Endothelial cell of umbilical vein (primary cell): ENCODE results near the gene E2F2. TPM values are rescaled to one million over a fixed set of nuclear protein-coding genes. Genes with fewer than 3 reads are reported as not detected.

ENCODE experiments used
- BruUV-seq: library from RNA; stranded (reverse); fragments of 400-500 nt; replicated peaks from 2 replicates; lab custom pipeline; 2021; lab: Mats Ljungman, UMichigan
- CTCF ChIA-PET: fragments of 300-600, 350-600 bp; sonication (Branson Sonifier 250); formaldehyde crosslinking; loops from one replicate; lab custom pipeline; 2021; ENCODE audit warnings: antibody characterized with exemption, inconsistent platforms; lab: Charles Lee
- POLR2A ChIA-PET: fragments of 300-600, 350-600 bp; sonication (Branson Sonifier 250); formaldehyde crosslinking; loops from one replicate; lab custom pipeline; 2021; ENCODE audit warnings: antibody characterized with exemption, inconsistent platforms; lab: Charles Lee
- DNase-seq: peaks from one replicate; pipeline ENCODE4 v3.0.0-alpha.2; 2011; ENCODE audit warnings: low read depth, low spot score
- FAIRE-seq: peaks from 2 replicates; lab custom pipeline; 2011; peaks lifted over from hg19 to GRCh38; lab: Jason Lieb, UNC
- H2AFZ ChIP-seq: 2 replicates; pipeline ENCODE4 v1.6.0; 2012; ENCODE audit warnings: low read depth, low read length, control low read depth, inconsistent platforms
- H3K27ac ChIP-seq: 2 replicates; pipeline ENCODE4 v1.5.1; 2011; ENCODE audit warnings: low read depth, mild to moderate bottlenecking, control low read depth, low read length, moderate library complexity; ENCODE audit not compliant: insufficient read depth
- H3K27me3 ChIP-seq, 2 experiments: 2 replicates each; pipeline versions ENCODE4 v1.6.0 to v1.6.1; 2011; ENCODE audit warnings: low read length in 2 of 2, mixed read lengths in 1 of 2; ENCODE audit not compliant: control insufficient read depth in 2 of 2, insufficient read depth in 2 of 2
- H3K36me3 ChIP-seq, 2 experiments: 2 replicates in 1 of 2; 3 replicates in 1 of 2; pipeline ENCODE4 v1.5.1; 2011; ENCODE audit warnings: low read length in 2 of 2, mild to moderate bottlenecking in 1 of 2, moderate library complexity in 1 of 2; ENCODE audit not compliant: control insufficient read depth in 2 of 2, insufficient read depth in 2 of 2; ENCODE audit errors: extremely low read depth in 1 of 2
- H3K4me1 ChIP-seq: 3 replicates; pipeline ENCODE4 v1.5.1; 2011; ENCODE audit warnings: mild to moderate bottlenecking, low read length; ENCODE audit not compliant: control insufficient read depth, insufficient read depth; ENCODE audit errors: extremely low read depth
- H3K4me2 ChIP-seq: 2 replicates; pipeline ENCODE4 v1.6.1; 2011; ENCODE audit warnings: low read length, control low read depth, mixed read lengths; ENCODE audit not compliant: insufficient read depth
- H3K4me3 ChIP-seq, 3 experiments: fragments of 200-600 bp in 1 of 3; sonication (generic), shearing (Covaris generic) in 1 of 3; replicated peaks in 1 of 3; 2 replicates each; pipeline ENCODE4 v1.5.1; 2011 to 2016; ENCODE audit warnings: control low read depth in 3 of 3, low read length in 3 of 3, mild to moderate bottlenecking in 2 of 3, inconsistent platforms in 1 of 3, low read depth in 1 of 3, moderate library complexity in 1 of 3; ENCODE audit not compliant: insufficient read depth in 1 of 3
- H3K79me2 ChIP-seq: 2 replicates; pipeline ENCODE4 v1.6.0; 2012; ENCODE audit warnings: low read length, inconsistent platforms; ENCODE audit not compliant: control insufficient read depth, insufficient read depth
- H3K9ac ChIP-seq: replicated peaks from 2 replicates; pipeline ENCODE3; 2011; ENCODE audit warnings: low read length, control low read depth; ENCODE audit not compliant: insufficient read depth; ENCODE audit errors: extremely low read depth
- H3K9me1 ChIP-seq: replicated peaks from 3 replicates; pipeline ENCODE4 v1.6.0; 2011; ENCODE audit warnings: mild to moderate bottlenecking, low read length; ENCODE audit not compliant: control insufficient read depth, insufficient read depth; ENCODE audit errors: extremely low read depth
- H3K9me3 ChIP-seq: replicated peaks from 2 replicates; pipeline ENCODE4 v1.5.1; 2012; ENCODE audit warnings: low read length, inconsistent platforms; ENCODE audit not compliant: control insufficient read depth, insufficient read depth
- H4K20me1 ChIP-seq: replicated peaks from 2 replicates; pipeline ENCODE3; 2011; ENCODE audit warnings: mild to moderate bottlenecking, low read length; ENCODE audit not compliant: control insufficient read depth, insufficient read depth; ENCODE audit errors: extremely low read depth
- EZH2 ChIP-seq: IDR thresholded peaks from 2 replicates; pipeline ENCODE4 v1.6.1; 2012; ENCODE audit warnings: borderline replicate concordance, low read depth, mild to moderate bottlenecking, moderate library complexity, low read length, inconsistent platforms; ENCODE audit not compliant: severe bottlenecking
- JUN ChIP-seq: IDR thresholded peaks from 2 replicates; pipeline ENCODE4 v1.6.1; 2011; ENCODE audit warnings: borderline replicate concordance, low read depth; ENCODE audit not compliant: insufficient read length, insufficient read depth
- MYC ChIP-seq: IDR thresholded peaks from one replicate; pipeline ENCODE4 v1.6.1; 2011; ENCODE audit warnings: mild to moderate bottlenecking, low read depth, low read length
- POLR2A ChIP-seq: IDR thresholded peaks from 2 replicates; pipeline ENCODE4 v1.6.1; 2012; ENCODE audit warnings: low read depth, mild to moderate bottlenecking, control low read depth, low read length
- POLR2AphosphoS5 ChIP-seq: IDR thresholded peaks from 2 replicates; pipeline ENCODE4 v1.6.1; 2012; ENCODE audit warnings: low read depth, mild to moderate bottlenecking, control low read depth, low read length, moderate library complexity; ENCODE audit not compliant: insufficient read depth
- dilution Hi-C: fragments of 300-500 bp; cut with MboI; formaldehyde crosslinking; loops from one replicate; pipeline ENCODE4 v1.15.0; 2019; ENCODE audit warnings: low sequenced_read_pairs; ENCODE audit not compliant: extremely low pct_ligation_motif_present
- intact Hi-C: fragments of 100-400 bp; cut with micrococcal nuclease; formaldehyde crosslinking; loops from one replicate; pipeline ENCODE4 v1.10.0; 2022
- polyA plus RNA-seq, 4 experiments: library from polyadenylated mRNA; depleted of rRNA in 3 of 4; stranded (reverse) in 3 of 4; unstranded in 1 of 4; fragments of >200 nt; gene quantifications; 2 replicates each; pipeline versions ENCODE4 v1.2.1 to v1.2.3, GENCODE V29; 2011 to 2012; ENCODE audit warnings: missing spikeins in 1 of 4
- total RNA-seq: library from RNA; stranded (reverse); gene quantifications from 2 replicates; pipeline ENCODE4 v1.2.3, GENCODE V29; 2021
- TF ChIP-seq, protein P1 (sequence below), 2 donors: IDR thresholded peaks; 1 replicate in 1 of 2; 2 replicates in 1 of 2; pipeline ENCODE4 v1.5.1; 2011; ENCODE audit warnings: low read length in 2 of 2, mild to moderate bottlenecking in 2 of 2, moderate library complexity in 2 of 2, control low read depth in 1 of 2, inconsistent platforms in 1 of 2, low read depth in 1 of 2; ENCODE audit not compliant: insufficient read depth in 1 of 2; ENCODE audit errors: extremely low read depth in 1 of 2

Gene E2F2
- total and polyA plus RNA-seq, 2 donors (not counting 3 experiments of a cell fraction or from before 2014, with no cell fraction given): 1.1 to 5.6 TPM

DNA sequence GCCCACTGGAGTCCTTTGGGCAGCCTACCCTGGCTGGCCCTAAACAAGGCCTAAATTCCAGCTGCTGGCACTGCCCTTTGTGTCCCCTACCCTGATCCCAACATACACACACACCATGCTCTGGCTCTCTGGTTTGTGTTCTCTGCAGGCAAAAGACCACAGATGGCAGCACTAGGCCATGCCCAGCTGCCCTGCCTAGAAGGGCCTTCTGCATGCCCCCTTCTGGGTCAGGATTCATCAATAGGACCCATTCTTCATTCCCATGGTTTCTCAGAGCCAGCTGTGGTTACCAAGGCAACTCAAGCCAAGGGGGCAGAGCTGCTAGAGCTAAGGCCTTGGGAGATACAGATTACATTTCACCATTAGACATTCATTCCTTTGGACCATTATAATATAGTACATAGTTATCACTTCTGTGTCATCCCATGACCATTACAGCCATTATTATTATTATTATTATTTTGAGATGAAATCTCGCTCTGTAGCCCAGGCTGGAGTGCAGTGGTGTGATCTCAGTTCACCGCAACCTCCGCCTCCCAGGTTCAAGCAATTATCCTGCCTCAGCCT lies 64.5 kb downstream of the E2F2 start:
- no peak for FAIRE-seq
- POLR2A ChIA-PET: no interaction called here

DNA sequence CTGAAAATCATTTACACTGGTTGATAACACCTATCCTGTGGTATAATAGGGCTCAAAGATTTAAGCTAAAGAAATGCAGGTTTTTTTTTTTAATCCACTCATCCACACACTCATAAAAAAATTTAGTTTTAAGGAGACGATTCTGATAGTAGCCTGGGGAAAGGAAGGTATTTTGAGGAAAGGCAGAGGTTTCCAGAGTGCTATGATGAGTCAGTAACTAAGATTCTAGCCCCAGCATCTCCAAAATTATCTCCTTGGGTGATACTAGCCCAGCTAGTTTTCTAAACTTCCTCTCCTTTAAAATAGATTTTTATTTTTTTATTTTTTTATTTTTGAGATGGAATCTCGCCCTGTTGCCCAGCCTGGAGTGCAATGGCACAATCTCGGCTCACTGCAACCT lies 67.7 kb downstream of the E2F2 start:
- Histone ChIP-seq H2AFZ (no peak overlapping the region), H3K4me1 (no peaks in the 10 kb centered on the region), H3K9me3 (no peaks in the 10 kb centered on the region), H4K20me1 (no peaks in the 10 kb centered on the region), H3K27ac (no peak overlapping the region), H3K4me3 (no peak overlapping the region), H3K79me2 (no peaks in the 10 kb centered on the region), H3K36me3 (no peaks in the 10 kb centered on the region), H3K9ac (no peak overlapping the region), H3K4me2 (no peak overlapping the region), H3K27me3 (peaks cover 0 to 3% of the 10 kb centered on the region in 2 experiments), H3K9me1 (no peaks in the 10 kb centered on the region)
- no peak for TF ChIP-seq MYC
- TF ChIP-seq EZH2: no peak
- no peak for TF ChIP-seq JUN
- BruUV-seq: no TSS peak
- intact Hi-C loops (no loop called here), dilution Hi-C loops (no loop called here)
- POLR2A ChIA-PET: no interaction called here
- CTCF ChIA-PET: interaction anchor here (0.8 to 2.7 kb wide), 2 partner anchors 34 to 77 kb away, joined by 4 to 11 read pairs; no protein-coding TSS in a partner anchor
- no peak for DNase-seq
- FAIRE-seq: no peak

More for the DNA sequence above, 64.5 kb downstream of the E2F2 start:
- dilution Hi-C loops (no loop called here), intact Hi-C loops (no loop called here)
- Histone ChIP-seq H3K4me2 (no peak overlapping the region), H3K36me3 (no peaks in the 10 kb centered on the region), H3K9ac (no peak overlapping the region), H3K4me3 (no peak overlapping the region), H3K27ac (no peak overlapping the region), H3K9me1 (no peaks in the 10 kb centered on the region), H3K27me3 (peaks cover 0 to 3% of the 10 kb centered on the region in 2 experiments), H4K20me1 (no peaks in the 10 kb centered on the region), H2AFZ (no peak overlapping the region), H3K79me2 (no peaks in the 10 kb centered on the region), H3K9me3 (no peaks in the 10 kb centered on the region), H3K4me1 (peaks cover 13% of the 10 kb centered on the region)
- DNase-seq: no peak
- CTCF ChIA-PET: interaction anchor here (1.8 to 2.7 kb wide), 2 partner anchors 9 to 31 kb away, joined by 7 to 9 read pairs; no protein-coding TSS in a partner anchor
- no TSS peak for BruUV-seq
- TF ChIP-seq JUN (no peak), POLR2A (no peak), POLR2AphosphoS5 (no peak), EZH2 (no peak)
- TF ChIP-seq, protein P1, sequence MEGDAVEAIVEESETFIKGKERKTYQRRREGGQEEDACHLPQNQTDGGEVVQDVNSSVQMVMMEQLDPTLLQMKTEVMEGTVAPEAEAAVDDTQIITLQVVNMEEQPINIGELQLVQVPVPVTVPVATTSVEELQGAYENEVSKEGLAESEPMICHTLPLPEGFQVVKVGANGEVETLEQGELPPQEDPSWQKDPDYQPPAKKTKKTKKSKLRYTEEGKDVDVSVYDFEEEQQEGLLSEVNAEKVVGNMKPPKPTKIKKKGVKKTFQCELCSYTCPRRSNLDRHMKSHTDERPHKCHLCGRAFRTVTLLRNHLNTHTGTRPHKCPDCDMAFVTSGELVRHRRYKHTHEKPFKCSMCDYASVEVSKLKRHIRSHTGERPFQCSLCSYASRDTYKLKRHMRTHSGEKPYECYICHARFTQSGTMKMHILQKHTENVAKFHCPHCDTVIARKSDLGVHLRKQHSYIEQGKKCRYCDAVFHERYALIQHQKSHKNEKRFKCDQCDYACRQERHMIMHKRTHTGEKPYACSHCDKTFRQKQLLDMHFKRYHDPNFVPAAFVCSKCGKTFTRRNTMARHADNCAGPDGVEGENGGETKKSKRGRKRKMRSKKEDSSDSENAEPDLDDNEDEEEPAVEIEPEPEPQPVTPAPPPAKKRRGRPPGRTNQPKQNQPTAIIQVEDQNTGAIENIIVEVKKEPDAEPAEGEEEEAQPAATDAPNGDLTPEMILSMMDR (IDR thresholded peaks at IDR 0.05; ENCODE audit: extremely low read depth in 1 of 2, insufficient read depth in 1 of 2, low read depth in 1 of 2, low read length in 2 of 2): no peak
